Fibroblast of lung (primary cell): ENCODE results near the gene PAX2. TPM values are rescaled to one million over a fixed set of nuclear protein-coding genes. Genes with fewer than 3 reads are reported as not detected.
A peak's percentile ranks its signal among the peaks of the same experiment; 100 is the strongest.

Experiments used
- DNase-seq, 2 donors: peaks; one replicate each; pipeline versions ENCODE4 v3.0.0 to v3.0.0-alpha.2; 2010; ENCODE audit warnings: low read depth in 2 of 2
- H2AFZ ChIP-seq: 2 replicates; pipeline ENCODE4 v1.5.1; 2012; ENCODE audit warnings: low read length, control low read depth, inconsistent platforms
- H3K27ac ChIP-seq: 2 replicates; pipeline ENCODE4 v1.5.1; 2011; ENCODE audit warnings: low read length, control low read depth; ENCODE audit not compliant: insufficient read depth
- H3K27me3 ChIP-seq: 2 replicates; pipeline ENCODE4 v1.5.1; 2011; ENCODE audit warnings: mild to moderate bottlenecking, low read length; ENCODE audit not compliant: control insufficient read depth, insufficient read depth
- H3K36me3 ChIP-seq: 2 replicates; pipeline ENCODE4 v1.5.1; 2011; ENCODE audit warnings: low read length; ENCODE audit not compliant: control insufficient read depth, insufficient read depth
- H3K4me1 ChIP-seq: 2 replicates; pipeline ENCODE4 v1.5.1; 2011; ENCODE audit warnings: low read length; ENCODE audit not compliant: control insufficient read depth, insufficient read depth; ENCODE audit errors: extremely low read depth
- H3K4me2 ChIP-seq: 2 replicates; pipeline ENCODE4 v1.5.1; 2011; ENCODE audit warnings: low read length, control low read depth; ENCODE audit not compliant: insufficient read depth; ENCODE audit errors: extremely low read depth
- H3K4me3 ChIP-seq, 4 experiments: fragments of 200-600 bp in 1 of 4; sonication (generic) in 1 of 4; replicated peaks in 1 of 4; 2 replicates each; pipeline ENCODE4 v1.5.1; 2011 to 2016; ENCODE audit warnings: low read length in 4 of 4, low read depth in 3 of 4, mild to moderate bottlenecking in 3 of 4, control low read depth in 2 of 4, inconsistent platforms in 1 of 4, mixed read lengths in 1 of 4; ENCODE audit not compliant: insufficient read depth in 1 of 4; ENCODE audit errors: control extremely low read depth in 1 of 4
- H3K79me2 ChIP-seq: 2 replicates; pipeline ENCODE4 v1.5.1; 2012; ENCODE audit warnings: mild to moderate bottlenecking, low read length, inconsistent platforms; ENCODE audit not compliant: control insufficient read depth, insufficient read depth
- H3K9ac ChIP-seq: 2 replicates; pipeline ENCODE4 v1.5.1; 2011; ENCODE audit warnings: mild to moderate bottlenecking, low read length, control low read depth; ENCODE audit not compliant: insufficient read depth
- H3K9me3 ChIP-seq: 2 replicates; pipeline ENCODE4 v1.5.1; 2012; ENCODE audit warnings: low read depth, low read length; ENCODE audit not compliant: control insufficient read depth, insufficient read depth
- H4K20me1 ChIP-seq: 2 replicates; pipeline ENCODE4 v1.5.1; 2011; ENCODE audit warnings: low read length; ENCODE audit not compliant: control insufficient read depth, insufficient read depth; ENCODE audit errors: extremely low read depth
- CTCF ChIP-seq, 2 donors: IDR thresholded peaks in 1 of 2; conservative IDR thresholded peaks in 1 of 2; 1 replicate in 1 of 2; 2 replicates in 1 of 2; pipeline ENCODE4 v1.5.1; 2011 to 2012; ENCODE audit warnings: low read length in 2 of 2, control low read depth in 1 of 2, inconsistent platforms in 1 of 2, low read depth in 1 of 2, mild to moderate bottlenecking in 1 of 2
- EZH2 ChIP-seq: IDR thresholded peaks from 2 replicates; pipeline ENCODE4 v1.5.1; 2012; ENCODE audit warnings: low read length, control low read depth, mild to moderate bottlenecking; ENCODE audit errors: missing control alignments
- polyA plus RNA-seq, 2 donors: library from polyadenylated mRNA; depleted of rRNA in 1 of 2; stranded (reverse) in 1 of 2; unstranded in 1 of 2; fragments of >200 nt; gene quantifications; 2 replicates each; pipeline ENCODE4 v1.2.1, GENCODE V29; 2011 to 2012; ENCODE audit warnings: missing spikeins in 1 of 2
- total RNA-seq: library from RNA; depleted of rRNA; stranded (reverse); fragments of >200 nt; gene quantifications from 2 replicates; pipeline ENCODE4 v1.2.1, GENCODE V29; 2014

PAX2 gene
- total and polyA plus RNA-seq, 2 donors (not counting 1 experiment from before 2014, with no cell fraction given) = not detected

GRCh38 chr10:100740476-100741377, 4.7 kb upstream of the PAX2 start:
- Histone ChIP-seq H3K4me1 (no peaks in the 10 kb centered on the region), H3K27me3 (peaks cover 86% of the 10 kb centered on the region), H3K9me3 (no peaks in the 10 kb centered on the region), H4K20me1 (no peaks in the 10 kb centered on the region), H3K27ac (no peak overlapping the region), H3K4me2 (no peak overlapping the region), H3K79me2 (no peaks in the 10 kb centered on the region), H3K9ac (no peak overlapping the region), H3K4me3 (no peak overlapping the region), H2AFZ (no peak overlapping the region), H3K36me3 (no peaks in the 10 kb centered on the region)
- TF ChIP-seq CTCF (conservative IDR thresholded peaks at IDR 0.05 in 1 of 2, IDR thresholded peaks at IDR 0.05 in 1 of 2; ENCODE audit: low read depth in 1 of 2, low read length in 2 of 2) (no peak), EZH2 (peak; percentile 68)
- no peak for DNase-seq

- TF ChIP-seq EZH2 = no peak
- TF ChIP-seq CTCF (conservative IDR thresholded peaks at IDR 0.05 in 1 of 2, IDR thresholded peaks at IDR 0.05 in 1 of 2; ENCODE audit: low read depth in 1 of 2, low read length in 2 of 2) = no peak
- no peak for DNase-seq
- no peak overlapping the region for H3K4me2 ChIP-seq
Observed at GRCh38 chr10:100741378-100742075, 3.9 kb upstream of the PAX2 start.

GRCh38 chr10:100742076-100742771, 3.2 kb upstream of the PAX2 start:
- H3K36me3 ChIP-seq = no peaks in the 10 kb centered on the region
- no peak overlapping the region for H3K27ac ChIP-seq
- H3K79me2 ChIP-seq = no peaks in the 10 kb centered on the region
- H3K4me1 ChIP-seq = no peaks in the 10 kb centered on the region
- DNase-seq = no peak
- TF ChIP-seq CTCF (conservative IDR thresholded peaks at IDR 0.05 in 1 of 2, IDR thresholded peaks at IDR 0.05 in 1 of 2; ENCODE audit: low read depth in 1 of 2, low read length in 2 of 2) (no peak), EZH2 (peak; percentile 70)
- no peak overlapping the region for H3K4me3 ChIP-seq
- peaks cover 83% of the 10 kb centered on the region for H3K27me3 ChIP-seq
- no peak overlapping the region for H3K9ac ChIP-seq
- H2AFZ ChIP-seq = no peak overlapping the region
- H4K20me1 ChIP-seq = no peaks in the 10 kb centered on the region
- H3K4me2 ChIP-seq = no peak overlapping the region
- no peaks in the 10 kb centered on the region for H3K9me3 ChIP-seq

More at GRCh38 chr10:100741378-100742075, 3.9 kb upstream of the PAX2 start:
- H3K9me3 ChIP-seq = no peaks in the 10 kb centered on the region
- no peaks in the 10 kb centered on the region for H3K36me3 ChIP-seq
- no peaks in the 10 kb centered on the region for H3K79me2 ChIP-seq
- no peaks in the 10 kb centered on the region for H3K4me1 ChIP-seq
- no peaks in the 10 kb centered on the region for H4K20me1 ChIP-seq
- peaks cover 84% of the 10 kb centered on the region for H3K27me3 ChIP-seq
- no peak overlapping the region for H3K9ac ChIP-seq
- H2AFZ ChIP-seq = no peak overlapping the region
- no peak overlapping the region for H3K4me3 ChIP-seq
- H3K27ac ChIP-seq = no peak overlapping the region
